ENCODE results near the gene PRDM2.

Gene PRDM2

DNA sequence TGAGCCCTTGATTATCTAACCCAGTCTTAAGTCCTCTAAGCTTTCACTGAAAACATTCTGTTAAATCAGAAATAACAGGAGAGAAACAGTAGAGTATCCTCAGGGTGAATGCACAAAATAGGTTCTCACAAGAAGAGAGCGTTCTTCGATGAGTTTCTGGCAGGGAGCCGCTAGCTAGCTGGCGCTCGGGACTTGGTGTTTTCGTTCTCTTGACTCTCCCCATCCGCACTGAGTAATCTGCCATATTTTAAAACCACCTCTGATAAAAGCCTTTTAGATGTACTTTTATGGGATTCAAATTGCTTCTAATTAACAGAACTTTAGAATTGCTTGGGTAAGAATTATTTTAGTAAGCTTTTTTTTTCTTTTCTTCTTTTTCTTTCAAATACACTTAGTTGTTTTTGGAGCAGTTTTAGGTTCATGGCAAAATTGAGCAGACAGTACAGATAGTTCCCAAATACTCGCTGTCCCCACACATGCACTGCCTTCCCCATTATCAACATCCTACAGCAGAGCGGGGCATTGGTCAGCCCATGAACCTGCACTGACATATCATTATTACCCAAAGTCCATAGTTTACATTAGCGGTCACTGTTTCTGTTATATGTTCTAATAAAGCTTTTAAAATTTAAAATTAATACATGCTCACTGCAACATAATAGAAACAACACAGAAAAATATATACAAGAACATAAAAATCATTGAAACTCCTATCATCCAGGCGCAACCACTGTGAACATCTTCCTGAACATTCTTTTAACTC lies 35.4 kb downstream of the PRDM2 start:
- no peak for DNase-seq (ENCODE audit: low spot score)

DNA sequence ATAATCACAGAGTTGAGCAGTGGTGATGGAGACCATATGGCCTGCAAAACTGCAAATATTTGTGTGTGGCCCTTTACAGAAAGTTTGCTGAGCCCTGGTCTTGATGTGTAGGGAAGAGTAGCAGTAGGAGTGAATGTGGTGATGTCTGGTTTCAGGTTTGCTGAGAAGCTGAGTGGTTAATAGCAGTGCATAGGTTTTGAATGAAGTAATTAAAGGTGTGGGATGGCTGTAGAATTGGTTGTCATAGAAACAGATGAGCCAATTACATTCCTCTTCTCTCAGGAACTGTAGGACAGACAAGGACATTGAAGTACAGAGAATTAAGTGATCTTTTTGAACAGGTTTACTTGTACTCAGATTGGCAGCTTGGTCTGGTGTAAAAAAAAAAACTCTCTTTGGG lies 37.4 kb downstream of the PRDM2 start:
- no peak for DNase-seq (ENCODE audit: low spot score)

DNA sequence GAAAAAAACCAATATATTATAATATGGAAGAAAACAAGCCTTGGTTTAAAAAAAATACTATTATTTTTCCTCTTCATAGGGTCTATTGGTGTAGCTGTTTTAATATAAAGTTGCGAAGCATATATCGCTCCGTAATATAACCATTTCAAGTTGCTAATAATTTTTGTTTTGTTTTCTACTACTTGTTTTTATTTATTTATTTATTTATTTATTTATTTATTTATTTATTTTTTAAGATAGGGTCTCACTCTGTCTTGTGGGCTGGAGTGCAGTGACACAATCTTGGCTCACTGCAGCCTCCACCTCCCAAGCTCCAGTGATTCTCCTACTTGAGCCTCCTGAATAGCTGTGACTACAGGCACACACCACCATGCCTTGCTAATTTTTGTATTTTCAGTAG lies 46.4 kb downstream of the PRDM2 start:
- no peak for DNase-seq (ENCODE audit: low spot score)

DNA sequence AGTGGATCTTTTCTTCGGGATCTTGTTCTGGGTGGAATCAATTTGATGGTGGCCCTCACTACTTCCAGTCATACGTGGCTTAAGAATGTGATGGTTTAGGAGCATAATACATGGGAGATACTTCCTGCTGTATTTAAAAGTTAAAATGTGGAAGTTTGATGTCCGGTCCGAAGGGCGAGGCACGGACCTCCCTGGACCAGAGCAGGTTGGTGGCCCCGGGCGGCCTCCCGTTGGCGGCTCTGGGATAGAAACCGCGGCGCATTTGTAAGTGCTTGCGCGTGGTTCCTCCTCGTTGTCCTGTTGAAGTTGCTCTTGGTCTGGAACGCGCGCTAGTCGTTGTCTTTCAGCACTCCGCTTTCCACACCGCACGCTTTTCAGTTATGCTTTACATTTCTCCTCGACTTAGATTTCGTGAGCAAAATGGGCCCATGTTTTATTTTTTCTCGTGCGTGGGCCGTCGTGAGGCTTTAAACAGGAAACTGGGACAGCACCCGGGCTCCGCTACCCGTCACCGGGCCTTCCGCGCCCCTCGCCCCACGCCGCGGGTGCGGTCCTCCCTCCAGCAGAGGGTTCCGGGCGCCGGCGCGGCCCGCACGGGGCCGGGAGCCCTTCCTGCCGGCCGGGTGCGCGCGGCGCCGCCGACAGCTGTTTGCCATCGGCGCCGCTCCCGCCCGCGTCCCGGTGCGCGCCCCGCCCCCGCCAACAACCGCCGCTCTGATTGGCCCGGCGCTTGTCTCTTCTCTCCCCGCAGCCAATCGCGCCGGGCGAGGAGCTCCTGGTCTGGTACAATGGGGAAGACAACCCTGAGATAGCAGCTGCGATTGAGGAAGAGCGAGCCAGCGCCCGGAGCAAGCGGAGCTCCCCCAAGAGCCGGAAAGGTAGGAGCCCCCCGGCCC lies 48.9 kb downstream of the PRDM2 start:
- peak; percentile 93 for DNase-seq (ENCODE audit: low spot score)

DNA sequence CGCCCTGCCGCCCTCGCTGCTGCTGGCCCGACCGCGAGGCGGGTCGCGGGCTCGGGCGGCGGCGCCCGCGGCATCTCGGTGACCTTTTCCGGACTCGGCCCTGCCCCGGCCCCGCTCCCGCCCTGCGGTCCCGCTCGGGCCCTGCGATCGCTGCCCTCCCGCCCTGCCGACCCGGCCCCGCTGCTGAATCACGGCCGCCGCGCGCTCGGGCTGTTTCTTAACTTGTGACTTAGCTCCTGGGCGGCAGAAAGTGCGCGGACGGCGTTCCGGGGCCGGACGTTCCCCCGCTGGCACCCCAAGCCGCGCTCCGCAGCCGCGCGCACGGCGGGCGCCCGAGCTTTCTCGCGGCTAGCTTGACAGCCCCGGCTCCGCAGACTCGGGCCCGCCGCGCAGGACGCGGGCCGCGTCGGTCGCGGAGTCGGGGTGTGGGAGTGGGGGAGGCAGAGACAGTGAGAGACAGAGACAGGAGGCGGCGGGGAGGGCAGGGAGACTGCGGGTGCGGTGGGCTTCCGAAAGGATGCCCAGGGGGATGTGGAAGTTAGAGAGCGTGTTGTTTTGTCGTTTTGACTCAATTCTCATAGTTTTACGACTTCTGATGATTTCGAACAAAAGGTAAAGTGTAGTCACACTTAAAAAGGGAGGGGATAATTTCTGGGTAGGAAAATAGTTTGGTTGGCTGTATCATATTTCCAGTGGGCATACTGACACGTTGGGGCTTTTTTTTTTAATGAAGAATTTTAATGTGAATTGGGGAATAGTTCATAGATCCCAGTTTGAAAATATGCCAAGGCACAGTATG lies 49.8 kb downstream of the PRDM2 start:
- DNase-seq (ENCODE audit: low spot score): no peak

DNA sequence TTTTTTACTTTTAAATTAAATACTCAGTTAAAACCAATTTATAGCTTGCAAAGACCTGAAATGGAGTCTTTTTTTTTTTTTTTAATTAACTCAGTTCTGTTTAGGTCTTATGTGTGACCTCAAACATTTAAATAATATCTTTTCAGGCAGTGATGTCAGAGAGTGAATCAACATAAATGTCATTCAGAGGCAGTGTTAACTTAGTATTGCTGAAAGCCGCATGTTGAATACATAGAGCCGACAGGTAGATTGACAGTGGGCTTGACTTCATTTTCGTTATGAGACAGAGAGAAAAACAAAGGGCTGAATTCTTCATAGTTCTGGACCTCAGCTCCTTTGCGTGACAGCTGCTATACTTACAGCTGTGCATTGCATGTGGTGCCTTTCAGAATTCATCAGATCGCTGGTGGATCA lies 51.5 kb downstream of the PRDM2 start:
- DNase-seq (ENCODE audit: low spot score): no peak

DNA sequence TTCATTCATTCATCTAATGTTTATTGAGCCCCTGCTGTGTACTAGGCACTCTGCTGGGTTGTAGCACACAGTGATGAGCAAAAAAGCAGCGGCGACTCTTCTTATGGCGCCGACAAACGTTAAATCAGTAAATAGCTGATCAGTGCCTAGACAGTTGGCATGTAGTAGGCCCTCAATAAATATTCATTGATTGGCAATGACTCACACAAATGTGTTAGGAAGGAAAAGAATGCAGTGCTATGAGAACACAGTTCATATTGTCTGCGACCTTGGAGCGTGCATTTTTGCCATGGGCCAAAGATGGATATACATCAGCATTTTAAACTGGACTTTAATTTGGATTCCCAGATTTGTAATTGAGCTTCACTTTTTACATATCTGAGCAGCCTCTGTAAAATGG lies 52.0 kb downstream of the PRDM2 start:
- DNase-seq (ENCODE audit: low spot score): no peak

DNA sequence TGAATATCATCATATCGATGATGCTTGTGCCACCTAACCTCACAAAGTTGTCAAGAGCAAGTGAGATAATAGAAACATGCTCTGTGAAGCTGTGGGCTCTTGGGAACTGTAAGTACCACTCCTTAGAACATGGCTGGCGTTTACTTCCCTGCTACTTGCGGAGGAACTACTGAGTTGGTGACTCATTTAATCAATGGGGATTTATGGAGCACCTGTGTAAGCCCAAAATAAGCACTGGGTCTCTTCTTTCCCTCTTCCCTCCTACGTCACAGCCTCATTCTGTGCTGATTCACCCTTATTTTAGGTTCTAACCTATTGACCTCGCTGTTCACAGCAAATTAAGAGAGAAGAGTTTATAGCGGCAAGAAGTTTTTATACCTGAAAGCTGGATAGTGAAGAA lies 52.9 kb downstream of the PRDM2 start:
- DNase-seq (ENCODE audit: low spot score): no peak

DNA sequence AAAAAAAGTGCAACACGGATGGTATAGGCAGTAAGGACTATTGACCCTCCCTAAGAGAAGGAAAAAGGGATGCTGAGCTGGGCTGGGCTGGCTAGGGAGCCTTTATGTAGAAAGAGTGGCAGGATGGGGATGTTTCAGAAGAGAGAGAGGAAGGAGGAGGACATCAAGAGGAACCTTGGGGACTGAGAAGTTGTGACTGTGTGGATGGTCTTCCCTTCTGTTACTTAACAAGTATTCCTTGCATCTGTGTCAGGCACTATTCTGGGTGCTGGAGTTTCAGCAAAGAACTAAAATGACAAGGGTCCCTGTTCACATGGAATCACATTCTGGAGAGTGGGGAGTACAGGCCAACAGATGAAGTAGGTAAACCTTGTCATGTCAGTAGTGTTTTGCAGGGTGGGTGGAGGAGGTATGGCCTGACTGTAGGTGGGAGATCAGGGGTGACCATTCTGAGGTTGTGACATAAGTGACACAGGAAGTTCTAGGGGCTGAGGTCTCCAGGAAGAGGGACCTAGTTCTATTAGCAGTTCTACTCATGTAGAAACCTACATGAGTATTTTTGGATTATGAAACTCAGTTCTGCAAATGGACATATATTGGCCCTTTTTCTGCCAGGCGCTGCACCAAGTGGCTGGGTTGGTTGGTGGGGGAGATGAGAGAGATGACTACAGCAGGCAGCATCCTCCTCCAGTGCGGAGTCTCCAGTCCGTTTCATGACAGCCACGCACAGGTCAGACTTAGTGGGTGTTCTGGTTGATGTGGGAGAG lies 53.8 kb downstream of the PRDM2 start:
- no peak for DNase-seq (ENCODE audit: low spot score)

DNA sequence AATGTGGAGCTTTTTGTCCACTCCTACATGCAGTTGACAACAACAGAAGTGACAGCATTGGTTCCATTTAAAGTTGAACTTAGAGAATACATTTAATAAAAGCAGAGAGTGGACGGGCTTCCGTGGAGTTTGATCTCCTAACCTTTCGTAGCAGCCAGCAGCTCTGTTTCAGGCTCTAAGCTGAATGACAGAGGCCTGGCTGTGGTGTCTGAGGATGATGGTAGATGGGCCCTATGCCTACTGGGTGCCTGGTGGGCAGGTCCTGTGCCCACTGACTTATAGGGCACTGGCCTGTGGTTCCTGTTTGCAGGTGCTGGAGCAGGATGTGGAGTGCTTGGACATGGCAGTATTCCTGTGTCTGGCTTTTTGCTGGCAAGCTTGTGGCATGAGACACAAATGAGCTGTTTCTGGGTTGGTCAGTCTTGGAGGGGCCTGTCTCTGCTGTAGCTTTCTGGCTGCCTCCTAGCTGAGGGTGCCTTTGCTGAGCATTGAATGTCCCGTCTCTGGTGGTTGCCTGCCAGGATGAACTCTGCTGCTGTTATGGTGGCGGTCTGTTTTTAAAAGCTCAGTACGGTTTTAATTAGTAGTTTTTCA lies 54.6 kb downstream of the PRDM2 start:
- DNase-seq (ENCODE audit: low spot score): no peak

DNA sequence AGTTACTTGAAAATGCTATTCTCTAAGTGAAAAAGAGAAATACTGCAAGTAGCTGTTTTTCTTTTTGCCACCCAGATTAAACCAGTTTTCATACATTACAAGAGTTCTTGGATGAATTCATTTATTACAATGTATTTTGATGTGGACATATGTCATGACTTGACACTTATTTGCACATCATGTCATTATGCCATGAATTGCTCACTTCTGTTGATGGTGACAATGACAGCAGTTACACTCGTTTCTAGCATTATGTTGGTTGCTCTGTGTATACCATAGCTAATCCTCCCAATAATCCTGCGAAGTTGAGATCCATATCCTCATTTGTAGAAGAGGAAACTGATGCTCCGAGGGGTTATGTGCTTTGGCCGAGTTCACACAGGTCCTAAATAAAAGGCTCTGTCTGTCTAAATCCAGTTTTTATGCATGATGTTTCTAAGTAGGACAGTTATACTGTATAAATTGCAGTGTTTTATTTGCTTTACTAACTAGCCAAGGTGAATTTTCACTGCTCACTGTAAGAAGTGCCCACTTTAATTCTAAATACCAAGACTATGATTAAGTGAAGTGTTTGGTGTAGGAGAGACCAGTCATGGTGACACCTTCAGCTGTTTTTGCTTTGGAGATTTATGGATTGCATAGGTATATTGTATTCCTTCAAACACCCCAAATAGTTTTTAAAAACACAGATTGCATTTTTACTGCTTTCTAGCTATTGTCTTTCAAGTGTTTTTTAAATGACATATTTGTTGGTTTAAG lies 56.7 kb downstream of the PRDM2 start:
- no peak for DNase-seq (ENCODE audit: low spot score)

DNA sequence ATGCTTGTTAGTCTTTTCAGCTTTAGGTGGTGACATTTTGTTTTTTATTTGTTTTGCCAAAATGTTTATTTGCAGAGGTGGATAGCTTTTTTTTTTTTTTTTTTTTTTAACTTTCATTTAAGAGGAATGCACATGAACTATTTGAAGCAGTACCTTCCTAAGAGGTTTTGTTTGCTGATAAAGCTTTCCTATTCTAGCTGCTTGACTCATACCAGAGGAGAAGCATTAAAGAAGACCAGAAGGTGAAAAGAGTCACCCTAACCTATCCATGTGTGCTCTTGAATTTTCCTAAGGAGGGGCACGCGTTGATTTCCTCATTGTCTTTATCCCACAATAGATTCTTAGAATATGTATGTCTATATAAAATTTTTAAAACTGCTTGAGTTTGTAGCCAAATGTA lies 57.7 kb downstream of the PRDM2 start:
- no peak for DNase-seq (ENCODE audit: low spot score)

DNA sequence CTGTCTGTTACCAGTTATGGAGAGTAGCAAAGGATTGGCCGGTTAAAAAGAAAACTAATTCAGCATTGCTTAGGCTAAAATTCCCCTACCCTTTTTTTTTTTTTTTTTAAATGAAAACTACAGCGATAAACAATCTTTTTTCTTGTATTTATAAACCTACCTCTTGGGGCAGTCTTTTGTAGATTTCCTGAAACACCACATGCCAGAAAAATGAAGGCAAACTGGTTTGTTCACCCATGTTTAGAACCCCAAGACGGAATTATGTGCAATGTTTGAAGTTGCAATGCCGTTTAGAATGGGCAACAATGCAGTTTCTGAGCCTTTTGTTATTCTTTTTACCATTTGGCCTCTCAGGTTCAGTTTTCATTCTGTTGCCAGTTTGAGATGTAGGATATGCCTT lies 59.1 kb downstream of the PRDM2 start:
- no peak for DNase-seq (ENCODE audit: low spot score)

DNA sequence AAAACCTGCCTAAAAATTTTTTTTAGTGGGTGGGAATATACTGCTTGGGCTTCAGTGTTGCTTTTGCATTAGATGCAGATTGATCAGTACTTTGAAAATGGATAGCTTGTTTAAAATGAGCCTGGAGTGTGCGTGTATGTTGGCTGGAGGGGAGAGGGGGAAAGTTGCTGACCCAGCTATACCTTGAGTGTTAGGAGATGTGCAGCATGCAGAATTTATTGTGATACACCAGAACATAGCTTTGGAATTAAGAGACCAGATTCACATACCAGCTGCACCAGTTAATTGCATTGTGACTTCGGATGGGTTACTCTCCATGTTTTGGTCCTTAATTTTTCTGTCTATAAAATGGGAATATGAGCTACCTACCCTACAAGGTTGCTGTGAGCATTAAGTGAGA lies 60.4 kb downstream of the PRDM2 start:
- DNase-seq (ENCODE audit: low spot score): no peak

DNA sequence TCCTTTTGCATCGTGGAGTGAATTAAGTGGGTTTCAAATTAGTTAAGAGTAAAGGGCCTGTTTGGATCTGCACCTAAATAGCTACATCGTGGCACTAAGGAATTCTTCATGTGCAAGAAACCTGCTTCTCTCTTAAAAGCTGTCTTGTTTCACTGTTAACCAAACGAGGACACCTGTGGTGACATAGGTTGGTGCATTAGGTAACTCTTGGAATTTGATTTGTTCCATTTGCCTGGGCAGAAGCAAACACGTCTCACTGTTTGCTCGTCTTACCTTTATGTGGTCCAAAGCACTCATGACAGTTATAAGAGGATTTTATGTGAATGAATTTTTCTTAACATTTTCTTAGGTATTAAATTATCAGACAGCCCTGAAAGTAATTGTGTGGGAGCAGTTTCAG lies 60.9 kb downstream of the PRDM2 start:
- DNase-seq (ENCODE audit: low spot score): no peak

DNA sequence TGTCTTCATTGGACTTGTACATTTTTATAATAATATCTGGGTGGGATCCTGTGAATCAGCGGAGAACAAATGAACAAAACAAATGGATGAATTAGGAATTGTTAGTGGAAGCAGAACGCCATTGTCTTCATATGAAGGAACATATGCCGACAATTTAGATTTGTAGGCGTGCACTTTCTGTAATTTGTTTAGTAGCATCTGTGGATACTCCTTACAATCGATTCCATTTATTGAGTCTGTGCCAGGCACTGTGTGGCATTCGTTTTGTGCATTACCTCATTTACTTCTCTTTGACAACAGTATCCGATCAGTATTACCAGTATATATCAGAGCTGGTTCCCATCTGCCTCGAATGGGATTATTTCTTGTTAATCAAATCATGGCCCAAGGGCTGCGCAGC lies 61.9 kb downstream of the PRDM2 start:
- no peak for DNase-seq (ENCODE audit: low spot score)

DNA sequence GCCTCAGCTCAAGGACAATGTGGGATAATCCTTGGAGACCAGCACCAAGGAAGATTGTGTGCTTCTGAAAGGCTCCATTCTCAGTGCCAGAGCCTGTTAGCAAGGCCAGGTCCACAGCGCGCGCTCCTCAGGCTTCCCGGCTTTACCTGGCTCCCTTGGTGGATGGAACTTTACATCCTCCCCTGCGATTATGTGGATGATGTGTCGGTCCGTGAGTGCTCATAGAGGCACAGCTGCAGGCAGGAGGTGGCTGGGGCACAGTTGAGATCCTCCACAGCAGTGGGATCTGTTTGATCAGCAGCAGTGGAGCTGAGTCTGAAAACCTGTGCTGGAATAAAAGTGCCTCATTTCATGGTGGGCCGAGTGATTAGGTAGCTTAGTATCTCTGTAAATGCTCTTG lies 62.7 kb downstream of the PRDM2 start:
- no peak for DNase-seq (ENCODE audit: low spot score)

DNA sequence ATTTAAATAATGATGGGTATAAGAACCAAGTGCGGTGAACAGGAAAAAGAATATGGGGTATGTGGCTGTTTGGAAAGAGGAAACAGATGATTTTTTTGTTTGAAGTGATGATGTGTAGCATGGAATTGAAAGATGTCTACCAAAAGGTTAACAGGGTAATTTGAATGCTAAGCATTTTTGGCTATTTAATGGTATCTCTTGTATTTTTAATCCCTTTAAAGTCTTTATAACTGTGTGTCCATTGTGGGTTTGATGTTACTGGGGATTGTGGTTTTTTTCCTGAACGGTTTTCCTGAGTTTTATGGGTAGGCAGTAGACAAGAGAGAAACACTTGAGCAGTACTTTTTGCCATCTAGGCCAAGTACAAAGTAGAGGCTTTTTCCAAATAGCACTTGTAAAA lies 63.2 kb downstream of the PRDM2 start:
- no peak for DNase-seq (ENCODE audit: low spot score)

DNA sequence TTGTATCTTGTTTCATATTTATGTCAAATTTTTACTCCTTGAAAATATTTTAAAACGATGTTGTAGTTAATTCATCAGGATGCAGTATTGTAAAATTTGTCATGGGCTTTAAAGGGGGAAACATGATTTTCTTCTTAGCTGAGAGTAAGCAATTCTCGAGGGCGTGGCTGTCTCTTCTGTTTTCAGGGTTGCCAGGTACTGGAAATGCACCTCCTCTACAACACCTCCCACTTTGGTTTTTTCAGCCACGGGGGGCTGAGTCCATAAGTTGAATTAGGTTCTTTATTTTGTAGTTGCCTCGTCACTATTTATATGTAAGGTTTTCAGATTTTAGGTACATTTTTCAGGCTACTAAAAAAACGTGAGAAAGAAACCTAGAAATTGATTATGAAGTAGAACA lies 64.0 kb downstream of the PRDM2 start:
- DNase-seq (ENCODE audit: low spot score): no peak

DNA sequence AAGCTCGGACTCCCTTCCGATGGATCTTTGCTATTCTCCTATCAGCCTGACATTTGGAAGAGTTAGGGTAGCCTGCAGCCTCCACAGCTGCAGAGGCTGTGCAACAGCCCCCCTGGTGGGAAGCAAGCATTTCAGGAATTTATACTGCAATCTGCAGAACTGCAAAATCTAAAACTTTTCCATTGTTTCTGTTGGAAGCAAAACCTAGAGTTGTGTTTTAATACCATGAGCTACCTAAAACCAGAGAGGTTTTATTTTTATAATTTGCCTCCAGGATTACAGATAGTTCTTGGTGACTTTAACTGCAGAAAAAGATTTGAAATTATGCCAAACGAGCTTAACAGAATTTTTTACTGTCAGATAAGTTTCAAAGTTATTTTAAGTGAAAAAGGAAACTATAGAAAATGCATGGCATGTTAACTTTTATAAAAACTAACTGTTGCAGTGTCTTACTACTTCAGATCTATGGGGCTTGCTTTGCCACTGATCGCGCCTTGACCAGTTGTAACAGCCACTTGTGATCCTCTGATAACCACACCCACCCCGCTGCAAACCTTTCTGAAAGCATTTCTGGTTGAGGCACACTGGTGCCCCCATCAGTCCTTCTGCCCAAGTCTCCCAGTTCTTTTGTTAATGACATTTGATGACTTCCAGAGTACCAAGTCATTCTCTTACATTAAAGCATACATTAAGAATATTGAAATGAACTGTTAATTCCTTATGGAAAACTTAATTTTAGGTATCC lies 64.8 kb downstream of the PRDM2 start:
- DNase-seq (ENCODE audit: low spot score): no peak
